ENCODE results near the gene YARS1.

YARS1 gene

DNA sequence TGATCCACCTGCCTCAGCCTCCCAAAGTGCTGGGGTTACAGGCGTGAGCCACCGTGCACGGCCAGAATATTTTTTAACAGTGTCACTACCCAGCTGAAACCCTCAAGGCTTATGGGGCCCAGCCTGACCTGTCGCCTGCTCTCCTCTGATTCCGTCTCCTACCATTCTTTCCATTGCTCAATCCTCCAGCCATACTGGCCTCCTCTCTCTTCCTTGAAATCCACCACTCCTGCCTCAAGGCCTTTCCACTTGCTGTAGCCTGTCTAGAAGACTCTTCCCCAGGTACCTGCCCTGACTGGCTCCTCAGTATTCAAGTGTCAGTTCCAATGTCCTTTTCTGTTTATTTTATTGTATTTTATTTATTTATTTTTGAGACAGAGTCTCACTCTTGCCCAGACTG lies 53.9 kb downstream of the YARS1 start:
- DNase-seq (ENCODE audit: low spot score) = no peak

- DNase-seq (ENCODE audit: low spot score) = no peak
Observed at GRCh38 chr1:32761936-32762335, 55.2 kb downstream of the YARS1 start.

DNA sequence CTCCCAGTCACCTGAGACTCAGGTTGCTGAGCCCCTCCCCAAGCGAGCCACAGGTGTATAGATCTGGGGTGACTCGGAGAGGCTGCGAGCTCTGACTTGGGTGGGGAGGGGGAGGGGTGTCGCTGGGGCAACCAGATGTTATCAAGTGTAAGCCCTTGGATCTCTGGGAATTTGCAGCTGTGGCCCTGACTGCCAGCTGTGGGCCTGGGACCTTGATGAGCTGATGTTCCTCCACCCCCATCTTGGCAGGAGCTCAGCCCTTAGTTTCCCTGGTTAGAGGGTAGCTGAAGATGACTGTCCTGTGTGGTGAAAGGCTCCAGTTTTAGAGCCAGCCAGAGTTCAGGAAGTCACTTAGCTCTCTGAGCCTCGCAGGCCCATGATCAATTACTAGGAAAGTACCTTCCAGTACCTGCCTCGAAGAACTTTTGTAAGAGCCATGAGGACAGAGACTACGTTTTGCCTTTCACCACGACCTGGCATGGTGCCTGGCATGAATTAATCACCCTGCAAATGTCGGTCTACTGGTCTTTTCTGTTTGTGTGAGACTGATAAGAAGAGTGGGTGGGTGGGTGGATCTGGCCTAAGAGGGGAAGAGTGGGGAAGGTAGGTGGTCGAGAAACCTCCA lies 55.8 kb downstream of the YARS1 start:
- peak; percentile 41 for DNase-seq (ENCODE audit: low spot score)

DNA sequence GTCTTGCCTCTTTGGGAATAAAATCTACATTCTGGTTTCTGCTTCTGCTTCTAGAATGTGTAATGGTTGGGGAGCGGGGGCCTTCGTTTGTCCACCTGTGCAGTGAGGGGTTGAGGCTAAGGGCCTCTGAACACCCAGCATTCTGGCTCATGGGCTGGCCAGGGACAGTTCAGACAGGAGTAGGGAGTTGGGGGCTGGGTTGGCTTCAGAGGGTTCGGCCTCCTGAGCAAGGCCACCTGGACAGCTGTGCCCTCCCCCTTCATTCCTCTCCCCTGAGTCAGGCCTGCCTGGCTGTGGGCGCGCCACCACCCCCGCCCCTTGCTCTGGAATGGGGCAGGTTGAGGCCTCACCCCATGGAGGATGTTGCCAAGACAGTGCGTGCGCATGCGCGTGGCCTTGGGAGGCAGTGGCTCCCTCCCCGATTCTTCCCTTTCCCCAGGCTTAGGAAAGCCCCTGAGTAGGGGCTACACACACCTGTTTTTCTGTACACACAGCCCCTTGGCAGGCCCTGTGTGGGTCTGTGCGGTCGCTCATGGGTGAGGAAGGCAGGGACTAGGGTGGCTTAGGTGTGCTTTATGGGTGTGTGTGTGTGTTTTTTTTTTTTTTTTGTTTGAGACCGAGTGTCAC lies 57.0 kb downstream of the YARS1 start:
- DNase-seq (ENCODE audit: low spot score) = no peak

DNA sequence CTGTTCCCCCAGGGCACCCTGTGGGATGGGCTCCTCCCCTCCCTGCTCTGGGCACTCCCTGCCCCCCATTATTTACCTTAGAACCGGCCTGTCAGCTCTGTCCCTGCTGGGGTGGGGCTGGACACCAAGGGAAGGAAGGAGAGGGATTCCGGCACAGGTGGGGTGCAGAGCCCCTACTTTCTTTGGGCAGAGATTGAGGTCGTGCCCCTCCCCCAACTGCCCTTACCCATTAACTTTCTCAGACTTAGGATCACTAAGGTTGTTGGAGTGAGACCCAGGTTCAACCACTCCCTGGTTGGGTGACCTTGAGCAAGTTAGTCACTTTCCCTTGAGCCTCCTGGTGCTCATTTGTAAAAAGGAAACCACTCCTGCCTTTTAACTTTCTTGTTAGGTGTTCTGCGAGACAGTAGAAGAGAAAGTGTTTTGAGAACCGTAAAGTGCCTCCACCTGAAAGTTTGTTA lies 57.6 kb downstream of the YARS1 start:
- no peak for DNase-seq (ENCODE audit: low spot score)

DNA sequence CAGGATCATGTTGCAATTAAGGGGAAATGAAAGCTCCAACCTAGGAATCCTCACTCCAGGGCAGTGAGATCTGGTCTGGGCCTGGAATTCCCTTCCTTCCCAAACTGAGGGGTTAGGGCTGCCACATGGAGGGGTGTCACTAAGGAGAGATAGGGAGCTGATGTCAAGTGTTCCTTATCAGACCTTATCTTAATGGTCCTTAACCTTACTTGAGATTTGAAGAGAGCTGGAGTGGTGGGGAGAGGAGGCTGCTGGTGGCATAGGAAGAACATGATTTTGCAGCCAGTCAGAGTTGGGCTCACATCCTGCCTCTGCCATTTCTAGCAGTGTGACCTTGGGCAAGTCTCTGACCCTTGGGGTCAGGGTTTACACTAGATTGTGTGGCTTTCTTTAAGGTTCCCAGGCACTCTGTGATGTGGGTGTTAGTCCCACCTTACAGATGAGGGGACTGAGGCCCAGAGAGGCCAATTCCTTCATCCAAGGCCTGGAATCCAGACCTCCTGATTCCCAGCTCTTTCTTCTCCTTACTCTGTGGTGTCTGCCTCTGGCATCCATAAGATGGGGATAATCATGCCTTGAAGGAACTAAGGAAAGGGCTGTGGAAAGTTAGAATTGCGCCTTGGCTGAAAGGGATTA lies 58.2 kb downstream of the YARS1 start:
- no peak for DNase-seq (ENCODE audit: low spot score)

- DNase-seq (ENCODE audit: low spot score) = no peak
Observed at GRCh38 chr1:32758177-32758794, 58.9 kb downstream of the YARS1 start.

DNA sequence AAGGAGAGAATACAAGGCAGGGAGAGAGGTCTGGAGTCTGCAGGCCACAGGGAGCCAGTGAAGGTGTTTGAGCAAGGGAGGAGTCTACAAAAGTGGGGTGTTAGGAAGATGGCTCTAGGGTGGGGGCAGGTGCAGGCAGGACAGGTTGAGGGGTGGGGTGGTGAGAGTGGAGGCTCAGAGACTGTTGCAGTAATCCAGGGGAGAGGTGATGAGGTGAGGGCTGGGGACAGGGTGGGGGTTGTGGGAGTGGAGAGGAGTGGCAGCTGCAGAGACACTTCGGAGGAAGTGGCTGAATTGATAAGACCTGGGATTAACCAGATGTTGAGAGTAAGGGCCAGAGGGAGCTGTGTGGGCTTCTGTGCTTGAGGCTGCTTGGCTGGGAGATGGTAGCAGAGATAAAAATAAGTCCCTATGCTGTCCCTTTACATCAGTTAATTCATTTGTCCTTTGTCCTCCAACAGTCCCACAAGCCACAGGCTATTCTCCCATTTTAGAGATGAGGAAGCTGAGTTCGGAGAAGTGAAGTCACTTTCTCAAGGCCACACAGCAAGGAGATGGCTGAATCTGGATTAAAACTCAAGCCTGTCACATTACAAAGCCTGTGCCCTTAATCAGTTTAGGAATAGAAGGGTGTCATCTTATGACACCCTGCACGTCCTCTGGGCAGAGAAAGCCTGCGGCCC lies 59.8 kb downstream of the YARS1 start:
- no peak for DNase-seq (ENCODE audit: low spot score)

GRCh38 chr1:32755810-32756159 lies 61.4 kb downstream of the YARS1 start:
- DNase-seq (ENCODE audit: low spot score) = no peak

GRCh38 chr1:32755098-32755809 lies 61.9 kb downstream of the YARS1 start:
- DNase-seq (ENCODE audit: low spot score) = no peak

DNA sequence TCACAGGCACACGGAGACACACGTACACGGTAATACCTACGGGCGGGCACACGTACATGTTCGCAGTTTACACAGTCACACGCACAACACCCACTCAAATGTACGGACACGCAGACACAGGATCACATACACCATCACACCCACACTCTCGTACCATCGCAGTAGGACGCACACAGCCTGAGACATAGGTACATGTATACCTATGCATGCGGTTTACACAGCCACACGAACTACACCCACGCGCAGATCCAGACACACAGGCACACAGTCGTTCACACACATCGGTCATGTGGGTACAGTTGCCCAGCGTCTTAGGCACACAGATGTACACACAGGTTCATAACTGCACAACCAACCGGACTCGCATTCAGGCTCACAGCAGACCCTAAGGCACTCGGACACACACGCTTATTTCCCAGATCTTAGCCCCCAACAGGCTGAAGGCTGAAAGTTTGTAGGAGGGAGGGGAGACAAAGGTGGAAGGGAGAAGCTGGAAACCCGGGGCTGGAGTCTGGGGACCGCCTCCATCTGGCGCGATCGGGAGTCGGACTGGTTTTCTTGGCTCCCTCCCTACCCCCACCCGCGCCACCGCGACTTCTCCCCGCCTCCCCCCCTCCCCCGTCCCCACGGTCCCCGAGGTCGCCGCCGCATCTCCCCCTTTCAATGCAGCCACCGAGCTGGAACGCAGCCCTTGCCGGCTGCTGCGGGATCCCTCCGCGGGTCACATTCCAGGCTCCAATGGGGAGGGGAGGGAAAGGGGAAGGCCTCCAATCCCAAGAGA lies 62.7 kb downstream of the YARS1 start:
- no peak for DNase-seq (ENCODE audit: low spot score)

DNA sequence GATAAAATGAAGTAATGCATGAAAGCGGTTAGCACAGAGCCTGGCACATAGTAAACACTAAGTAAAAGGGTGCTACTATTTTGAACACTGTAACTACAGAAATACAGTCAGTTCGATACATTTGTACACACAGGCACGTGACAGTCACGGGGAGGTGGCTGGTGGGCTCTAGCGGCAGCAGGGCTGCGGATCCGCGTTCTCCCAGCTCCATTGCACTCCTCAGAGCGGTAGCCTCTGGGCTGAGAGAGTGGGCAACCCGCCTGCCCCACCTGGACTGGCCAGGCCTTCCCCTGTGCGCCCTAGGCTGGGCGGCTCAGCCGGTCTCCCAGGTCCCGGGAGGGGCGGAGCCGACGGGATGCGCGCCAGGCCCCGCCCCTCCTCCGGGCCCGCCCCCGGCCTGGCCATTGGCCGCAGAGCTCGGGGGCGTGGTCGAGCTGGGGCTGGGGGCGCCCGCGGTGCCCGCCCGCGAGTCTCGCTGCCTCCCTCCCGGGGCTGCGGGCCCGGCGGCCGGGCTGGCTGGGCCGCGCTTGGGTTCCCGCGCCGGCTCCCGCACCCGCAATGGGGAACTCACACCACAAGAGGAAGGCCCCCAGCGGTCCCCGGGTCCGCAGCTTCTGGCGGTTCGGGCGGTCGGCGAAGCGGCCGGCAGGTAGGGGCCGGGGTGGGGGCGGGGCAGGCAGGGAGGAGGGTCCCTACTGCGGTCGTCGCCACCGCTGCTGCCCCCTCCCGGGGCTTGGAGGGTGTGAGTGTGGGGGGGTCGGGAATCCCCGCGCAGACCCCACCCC lies 63.4 kb downstream of the YARS1 start:
- DNase-seq (ENCODE audit: low spot score) = peak; percentile 96

- DNase-seq (ENCODE audit: low spot score) = no peak
Observed at GRCh38 chr1:32749771-32750170, 67.4 kb downstream of the YARS1 start.

GRCh38 chr1:32749332-32749731 lies 67.8 kb downstream of the YARS1 start:
- DNase-seq (ENCODE audit: low spot score) = no peak

DNA sequence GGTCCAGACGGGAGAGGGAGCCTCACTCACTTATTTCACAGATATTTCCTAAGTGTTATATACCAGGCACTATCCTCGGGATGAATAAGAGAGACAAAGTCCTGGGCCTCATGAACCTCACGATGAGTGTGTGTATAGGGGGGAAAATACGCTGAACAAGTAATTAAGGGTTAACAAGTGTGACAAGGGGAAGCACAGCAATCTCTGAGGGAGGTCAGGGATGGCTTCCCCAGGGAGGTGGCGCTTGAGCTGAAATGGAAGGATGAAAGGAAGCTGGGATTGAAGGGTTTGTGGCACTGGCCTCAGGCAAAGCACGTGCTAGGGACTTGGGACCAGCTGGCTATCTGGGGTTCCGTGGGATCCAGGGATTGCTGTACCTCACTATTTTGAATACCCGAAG lies 68.2 kb downstream of the YARS1 start:
- DNase-seq (ENCODE audit: low spot score) = no peak

DNA sequence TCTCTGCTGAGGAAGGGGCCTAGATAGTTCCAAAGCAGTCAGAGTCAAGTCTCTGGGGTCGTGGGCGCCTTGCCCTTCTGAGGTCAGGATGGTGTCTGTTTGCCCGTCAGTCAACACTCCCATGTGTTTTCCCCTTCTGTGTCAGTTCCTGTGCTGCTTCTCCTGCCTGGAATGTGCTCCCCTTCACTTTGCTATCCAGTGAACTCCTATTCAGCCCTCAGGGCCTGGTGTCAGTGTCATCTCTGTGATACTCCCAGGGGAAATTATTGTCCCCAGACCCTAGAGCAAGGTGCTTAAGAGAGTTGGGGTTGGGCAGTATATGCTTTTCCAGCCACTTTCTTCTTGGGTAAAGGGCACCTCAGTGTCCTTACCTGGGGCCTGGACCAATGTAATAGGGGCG lies 68.8 kb downstream of the YARS1 start:
- DNase-seq (ENCODE audit: low spot score) = no peak

DNA sequence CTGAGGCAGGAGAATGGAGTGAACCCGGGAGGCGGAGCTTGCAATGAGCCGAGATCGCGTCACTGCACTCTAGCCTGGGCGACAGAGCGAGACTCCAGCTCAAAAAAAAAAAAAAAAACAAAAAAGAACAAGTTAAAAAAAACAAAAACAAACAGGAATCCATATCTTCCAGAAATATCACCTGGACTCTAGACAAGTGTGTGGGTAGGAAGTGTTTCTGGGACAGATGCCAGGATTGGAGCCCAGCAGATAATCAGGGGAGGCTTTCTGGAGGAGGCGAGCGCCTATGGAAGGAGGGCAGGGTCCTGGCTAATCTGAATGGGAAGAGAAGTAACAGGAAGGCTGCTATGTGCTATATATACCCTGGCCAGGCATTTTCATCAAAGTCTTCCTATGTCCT lies 71.0 kb downstream of the YARS1 start:
- no peak for DNase-seq (ENCODE audit: low spot score)

DNA sequence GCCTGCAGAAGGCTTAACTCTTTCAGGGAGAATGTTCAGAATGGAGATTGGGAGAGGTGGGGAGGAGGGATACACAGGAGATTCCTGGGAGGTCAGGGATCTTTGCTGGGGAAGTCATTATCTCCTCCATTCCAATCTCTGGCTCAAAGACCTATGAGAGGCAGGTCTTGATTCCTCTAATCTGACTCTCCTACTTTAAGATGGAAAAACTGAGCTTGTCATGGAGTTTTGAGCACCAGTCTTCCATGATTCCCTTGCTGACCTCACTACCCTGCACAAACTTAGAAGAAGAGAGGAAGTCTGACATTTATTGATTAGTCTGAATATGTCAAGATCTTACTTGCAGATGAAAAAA lies 73.1 kb downstream of the YARS1 start:
- no peak for DNase-seq (ENCODE audit: low spot score)

- DNase-seq (ENCODE audit: low spot score) = no peak
Observed at GRCh38 chr1:32743380-32744070, 73.6 kb downstream of the YARS1 start.

DNA sequence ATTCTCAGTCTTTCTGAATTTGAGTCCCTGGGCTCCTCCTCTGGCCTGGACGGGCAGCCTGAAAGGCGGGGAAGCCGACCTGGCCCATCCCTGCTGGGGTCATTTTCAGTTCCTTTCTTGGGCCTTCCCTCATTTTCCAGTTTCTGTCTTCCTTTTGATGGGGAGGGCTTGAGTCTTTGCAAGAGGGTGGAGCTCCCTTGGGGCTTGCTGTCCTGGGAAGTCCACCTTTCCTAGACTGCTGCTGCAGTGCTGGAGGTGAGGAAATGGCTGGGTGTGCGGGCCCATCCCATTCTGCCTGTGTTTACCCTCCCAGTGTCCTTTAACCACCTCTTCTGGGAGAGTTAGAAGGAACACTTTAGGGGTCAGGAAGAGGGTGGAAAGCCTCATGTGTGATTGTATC lies 74.2 kb downstream of the YARS1 start:
- no peak for DNase-seq (ENCODE audit: low spot score)

Data from AG08395 (cell line).